GM18861 (cell line): ENCODE results near the gene JOSD2.

Experiments
- ATAC-seq: cut with Tn5 transposase; IDR thresholded peaks from one replicate; pipeline ENCODE4 v1.9.1; 2021; ENCODE audit not compliant: unreplicated experiment

Gene JOSD2

DNA sequence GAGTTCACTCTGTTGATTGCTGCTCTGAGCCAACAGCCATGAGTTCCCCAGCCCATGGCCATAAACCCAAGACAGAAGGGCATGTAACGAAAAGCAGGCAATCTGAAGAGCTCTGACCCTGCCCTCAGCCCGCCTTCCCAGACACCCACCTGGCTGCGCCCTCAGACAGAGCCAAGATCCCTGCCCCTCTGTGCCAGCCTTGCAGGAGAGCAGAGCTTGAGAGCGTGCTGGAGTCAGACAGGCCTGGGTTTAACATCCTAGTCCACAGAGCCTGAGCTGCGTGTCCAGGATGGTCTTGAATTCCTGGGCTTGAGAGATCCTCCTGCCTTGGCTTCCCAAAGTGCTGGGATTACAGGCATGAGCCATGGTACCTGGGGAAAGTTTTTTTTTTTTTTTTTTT is 53.7 kb downstream of the JOSD2 start:
- ATAC-seq: no peak
